HG03521 (cell line): Measurements from ENCODE around the gene MTG1.
"Not testable (repeated sequence)": the region's sequence is repeated elsewhere in the genome, so short reads cannot be mapped to it uniquely, and the experiment has no call there.

ENCODE experiments used
- ATAC-seq: cut with Tn5 transposase; IDR thresholded peaks from one replicate; pipeline ENCODE4 v1.9.1; 2021; ENCODE audit warnings: mild to moderate bottlenecking, moderate library complexity; ENCODE audit not compliant: unreplicated experiment

The MTG1 gene

GRCh38 chr10:133377818-133378250 is 16.1 kb upstream of the MTG1 start:
- no peak for ATAC-seq

- peak; percentile 32 for ATAC-seq
Observed at GRCh38 chr10:133378251-133379096, 15.5 kb upstream of the MTG1 start.

GRCh38 chr10:133379152-133379800 is 14.7 kb upstream of the MTG1 start, which contains the start of gene PAOX:
Gene PAOX (plus strand): TSS chr10:133379262. CDS start chr10:133379317, 55 bp downstream.
- peak; percentile 50 for ATAC-seq

GRCh38 chr10:133379801-133380666 is 13.9 kb upstream of the MTG1 start:
- no peak for ATAC-seq

GRCh38 chr10:133381036-133381435 is 12.9 kb upstream of the MTG1 start:
- ATAC-seq = no peak

GRCh38 chr10:133383551-133383950 is 10.4 kb upstream of the MTG1 start:
- ATAC-seq = no peak

GRCh38 chr10:133384071-133384470 is 9.9 kb upstream of the MTG1 start:
- ATAC-seq = no peak

- no peak for ATAC-seq
Observed at GRCh38 chr10:133385214-133385613, 8.7 kb upstream of the MTG1 start.

GRCh38 chr10:133386951-133387350 is 7.0 kb upstream of the MTG1 start:
- not testable (repeated sequence) for ATAC-seq

- no peak for ATAC-seq
Observed at GRCh38 chr10:133388236-133388972, 5.6 kb upstream of the MTG1 start.

- peak; percentile 75 for ATAC-seq
Observed at GRCh38 chr10:133388973-133389818, 4.8 kb upstream of the MTG1 start.

GRCh38 chr10:133390597-133391248 is 3.2 kb upstream of the MTG1 start:
- ATAC-seq = no peak

GRCh38 chr10:133391249-133391635 is 2.7 kb upstream of the MTG1 start:
- ATAC-seq = no peak

- ATAC-seq = no peak
Observed at GRCh38 chr10:133391761-133392518, 2.0 kb upstream of the MTG1 start.

GRCh38 chr10:133393401-133394063 is 425 bp upstream of the MTG1 start:
- no peak for ATAC-seq

- ATAC-seq = no peak
Observed at GRCh38 chr10:133394801-133395221, 854 bp downstream of the MTG1 start.

GRCh38 chr10:133396035-133396624 is 2.2 kb downstream of the MTG1 start:
- no peak for ATAC-seq
